ENCODE measurements around the gene GRPEL1.

GRPEL1 gene

GRCh38 chr4:7051144-7051495 lies 16.7 kb downstream of the GRPEL1 start:
- Histone ChIP-seq H3K79me1 (replicated peaks; ENCODE audit: low read length, poor library complexity, severe bottlenecking) (peaks cover 63% of the 10 kb centered on the region), H3K9ac (ENCODE audit: low read length) (no peak overlapping the region), H3K18ac (ENCODE audit: low read depth in 1 of 2, low read length in 2 of 2) (no peak overlapping the region), H4K8ac (ENCODE audit: low read length) (no peak overlapping the region), H2BK5ac (ENCODE audit: low read depth, low read length, poor library complexity, severe bottlenecking) (no peak overlapping the region), H3K36me3 (ENCODE audit: control insufficient read depth in 1 of 2, insufficient read depth in 2 of 2, low read depth in 1 of 2, low read length in 2 of 2) (peaks cover 26 to 73% of the 10 kb centered on the region in 2 experiments), H3K14ac (ENCODE audit: low read length in 2 of 2) (no peak overlapping the region), H3K4me2 (ENCODE audit: low read length, poor library complexity, severe bottlenecking) (no peak overlapping the region), H3K27me3 (ENCODE audit: control insufficient read depth in 1 of 2, insufficient read depth in 1 of 2, low read length in 2 of 2) (no peaks in the 10 kb centered on the region), H2AFZ (ENCODE audit: low read depth, low read length) (no peak overlapping the region), H2BK15ac (ENCODE audit: low read depth, poor library complexity, severe bottlenecking) (no peak overlapping the region), H3K4ac (ENCODE audit: low read depth in 1 of 2, low read length in 2 of 2) (no peak overlapping the region), H3K4me1 (ENCODE audit: control insufficient read depth, insufficient read depth, low read depth, low read length) (peaks cover 35% of the 10 kb centered on the region), H3K4me3 (ENCODE audit: insufficient read depth in 1 of 2, low read depth in 1 of 2, low read length in 2 of 2) (no peak overlapping the region), H3K23ac (ENCODE audit: low read length in 2 of 2) (no peak overlapping the region), H2AK5ac (ENCODE audit: low read length, severe bottlenecking) (no peak overlapping the region), H2BK12ac (ENCODE audit: low read length in 2 of 2) (no peak overlapping the region), H3K9me3 (ENCODE audit: control insufficient read depth, low read length) (no peaks in the 10 kb centered on the region), H2BK120ac (ENCODE audit: low read depth, low read length) (no peak overlapping the region), H3K27ac (ENCODE audit: low read length, poor library complexity, severe bottlenecking) (no peak overlapping the region), H4K91ac (ENCODE audit: low read length) (no peak overlapping the region)
- WGBS = 93% methylated on average over 12 of the region's 12 CpGs
- DNase-seq = no peak

DNA sequence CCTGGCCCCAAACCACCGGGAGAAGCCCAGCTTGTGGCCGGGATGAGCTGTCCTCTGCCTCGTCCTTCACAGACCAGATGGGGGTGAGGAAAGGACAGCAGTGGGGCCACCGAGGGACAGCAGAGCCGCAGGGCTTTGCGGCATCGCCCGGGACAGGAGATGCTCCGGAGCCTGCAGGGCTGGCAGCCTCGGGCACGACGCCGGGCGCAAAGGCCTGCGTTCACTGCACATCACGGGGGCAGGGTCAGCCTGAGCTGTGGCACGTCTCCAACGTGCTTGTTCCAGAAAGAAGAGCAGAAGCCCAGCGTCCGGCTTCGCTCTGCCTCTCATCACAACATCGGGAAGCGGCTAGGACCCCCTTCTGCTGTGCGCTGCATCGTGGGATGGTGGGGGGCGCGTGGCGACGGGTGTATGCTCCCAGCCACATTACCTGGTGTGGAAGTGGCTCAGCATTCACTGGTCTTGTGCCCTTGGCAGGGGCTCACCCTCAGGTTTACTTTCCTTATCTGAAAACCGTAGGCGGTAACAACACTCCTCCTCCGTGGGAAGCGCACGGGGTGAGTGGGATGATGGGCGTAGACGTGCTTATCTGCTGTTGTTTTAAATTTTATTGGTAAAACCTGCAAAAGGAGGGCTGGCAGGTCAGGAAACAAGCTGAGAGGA lies 17.3 kb downstream of the GRPEL1 start:
- H3K4me1 ChIP-seq (ENCODE audit: control insufficient read depth, insufficient read depth, low read depth, low read length) = peaks cover 40% of the 10 kb centered on the region
- H3K14ac ChIP-seq (ENCODE audit: low read length in 2 of 2) = no peak overlapping the region
- no peak overlapping the region for H4K8ac ChIP-seq (ENCODE audit: low read length)
- H2BK5ac ChIP-seq (ENCODE audit: low read depth, low read length, poor library complexity, severe bottlenecking) = no peak overlapping the region
- peaks cover 21 to 70% of the 10 kb centered on the region in 2 experiments for H3K36me3 ChIP-seq (ENCODE audit: control insufficient read depth in 1 of 2, insufficient read depth in 2 of 2, low read depth in 1 of 2, low read length in 2 of 2)
- no peak overlapping the region for H2BK15ac ChIP-seq (ENCODE audit: low read depth, poor library complexity, severe bottlenecking)
- 95% methylated on average over 36 of the region's 36 CpGs for WGBS
- H2AFZ ChIP-seq (ENCODE audit: low read depth, low read length) = no peak overlapping the region
- no peaks in the 10 kb centered on the region for H3K27me3 ChIP-seq (ENCODE audit: control insufficient read depth in 1 of 2, insufficient read depth in 1 of 2, low read length in 2 of 2)
- no peak overlapping the region for H2AK5ac ChIP-seq (ENCODE audit: low read length, severe bottlenecking)
- H2BK12ac ChIP-seq (ENCODE audit: low read length in 2 of 2) = no peak overlapping the region
- no peak overlapping the region for H3K4me2 ChIP-seq (ENCODE audit: low read length, poor library complexity, severe bottlenecking)
- no peak for DNase-seq
- H4K91ac ChIP-seq (ENCODE audit: low read length) = no peak overlapping the region
- H3K4me3 ChIP-seq (ENCODE audit: insufficient read depth in 1 of 2, low read depth in 1 of 2, low read length in 2 of 2) = no peak overlapping the region
- no peak overlapping the region for H2BK120ac ChIP-seq (ENCODE audit: low read depth, low read length)
- no peak overlapping the region for H3K23ac ChIP-seq (ENCODE audit: low read length in 2 of 2)
- H3K27ac ChIP-seq (ENCODE audit: low read length, poor library complexity, severe bottlenecking) = no peak overlapping the region
- H3K9me3 ChIP-seq (ENCODE audit: control insufficient read depth, low read length) = no peaks in the 10 kb centered on the region
- no peak overlapping the region for H3K9ac ChIP-seq (ENCODE audit: low read length)
- H3K18ac ChIP-seq (ENCODE audit: low read depth in 1 of 2, low read length in 2 of 2) = no peak overlapping the region
- peaks cover 59% of the 10 kb centered on the region for H3K79me1 ChIP-seq (replicated peaks; ENCODE audit: low read length, poor library complexity, severe bottlenecking)
- H3K4ac ChIP-seq (ENCODE audit: low read depth in 1 of 2, low read length in 2 of 2) = no peak overlapping the region

DNA sequence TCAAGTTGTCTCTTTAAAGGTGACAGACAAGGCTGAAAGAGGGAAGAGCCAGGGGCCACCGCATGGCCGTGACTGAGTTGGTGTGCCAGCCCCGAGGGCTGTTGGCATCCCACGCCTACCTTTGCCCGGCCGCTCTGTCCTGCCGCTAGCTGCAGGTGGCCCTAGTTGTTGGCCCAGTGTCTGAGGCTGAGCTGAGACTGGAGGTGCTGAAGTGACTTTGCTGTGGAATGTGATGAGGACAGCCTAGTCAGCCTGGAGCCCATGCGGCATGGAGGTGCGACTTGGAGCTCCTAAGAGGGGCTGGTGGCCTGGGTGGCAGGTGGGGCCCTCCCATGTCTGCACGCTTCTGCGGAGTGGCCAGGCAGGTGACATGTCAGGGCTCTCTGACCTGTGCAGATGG lies 18.1 kb downstream of the GRPEL1 start:
- no peak overlapping the region for H2AK5ac ChIP-seq (ENCODE audit: low read length, severe bottlenecking)
- no peak overlapping the region for H2BK120ac ChIP-seq (ENCODE audit: low read depth, low read length)
- no peak overlapping the region for H2AFZ ChIP-seq (ENCODE audit: low read depth, low read length)
- no peak overlapping the region for H3K9ac ChIP-seq (ENCODE audit: low read length)
- H2BK15ac ChIP-seq (ENCODE audit: low read depth, poor library complexity, severe bottlenecking) = no peak overlapping the region
- peaks cover 12 to 62% of the 10 kb centered on the region in 2 experiments for H3K36me3 ChIP-seq (ENCODE audit: control insufficient read depth in 1 of 2, insufficient read depth in 2 of 2, low read depth in 1 of 2, low read length in 2 of 2)
- H4K8ac ChIP-seq (ENCODE audit: low read length) = no peak overlapping the region
- H3K27ac ChIP-seq (ENCODE audit: low read length, poor library complexity, severe bottlenecking) = no peak overlapping the region
- DNase-seq = no peak
- H3K79me1 ChIP-seq (replicated peaks; ENCODE audit: low read length, poor library complexity, severe bottlenecking) = peaks cover 54% of the 10 kb centered on the region
- H3K14ac ChIP-seq (ENCODE audit: low read length in 2 of 2) = no peak overlapping the region
- no peak overlapping the region for H3K4me3 ChIP-seq (ENCODE audit: insufficient read depth in 1 of 2, low read depth in 1 of 2, low read length in 2 of 2)
- H2BK5ac ChIP-seq (ENCODE audit: low read depth, low read length, poor library complexity, severe bottlenecking) = no peak overlapping the region
- no peak overlapping the region for H3K4ac ChIP-seq (ENCODE audit: low read depth in 1 of 2, low read length in 2 of 2)
- no peaks in the 10 kb centered on the region for H3K9me3 ChIP-seq (ENCODE audit: control insufficient read depth, low read length)
- H3K27me3 ChIP-seq (ENCODE audit: control insufficient read depth in 1 of 2, insufficient read depth in 1 of 2, low read length in 2 of 2) = no peaks in the 10 kb centered on the region
- no peak overlapping the region for H4K91ac ChIP-seq (ENCODE audit: low read length)
- peaks cover 46% of the 10 kb centered on the region for H3K4me1 ChIP-seq (ENCODE audit: control insufficient read depth, insufficient read depth, low read depth, low read length)
- 95% methylated on average over 11 of the region's 11 CpGs for WGBS
- H3K4me2 ChIP-seq (ENCODE audit: low read length, poor library complexity, severe bottlenecking) = no peak overlapping the region
- H2BK12ac ChIP-seq (ENCODE audit: low read length in 2 of 2) = no peak overlapping the region
- no peak overlapping the region for H3K23ac ChIP-seq (ENCODE audit: low read length in 2 of 2)
- H3K18ac ChIP-seq (ENCODE audit: low read depth in 1 of 2, low read length in 2 of 2) = no peak overlapping the region

GRCh38 chr4:7049295-7049694 lies 18.6 kb downstream of the GRPEL1 start:
- no peak overlapping the region for H3K4ac ChIP-seq (ENCODE audit: low read depth in 1 of 2, low read length in 2 of 2)
- no peak overlapping the region for H2BK12ac ChIP-seq (ENCODE audit: low read length in 2 of 2)
- H3K4me2 ChIP-seq (ENCODE audit: low read length, poor library complexity, severe bottlenecking) = no peak overlapping the region
- no peak overlapping the region for H2AFZ ChIP-seq (ENCODE audit: low read depth, low read length)
- H3K79me1 ChIP-seq (replicated peaks; ENCODE audit: low read length, poor library complexity, severe bottlenecking) = peaks cover 50% of the 10 kb centered on the region
- no peak overlapping the region for H2AK5ac ChIP-seq (ENCODE audit: low read length, severe bottlenecking)
- H3K9ac ChIP-seq (ENCODE audit: low read length) = no peak overlapping the region
- no peaks in the 10 kb centered on the region for H3K9me3 ChIP-seq (ENCODE audit: control insufficient read depth, low read length)
- no peak overlapping the region for H3K23ac ChIP-seq (ENCODE audit: low read length in 2 of 2)
- H2BK120ac ChIP-seq (ENCODE audit: low read depth, low read length) = no peak overlapping the region
- no peak overlapping the region for H4K8ac ChIP-seq (ENCODE audit: low read length)
- no peak for DNase-seq
- no peak overlapping the region for H3K18ac ChIP-seq (ENCODE audit: low read depth in 1 of 2, low read length in 2 of 2)
- H3K27me3 ChIP-seq (ENCODE audit: control insufficient read depth in 1 of 2, insufficient read depth in 1 of 2, low read length in 2 of 2) = no peaks in the 10 kb centered on the region
- peaks cover 7 to 58% of the 10 kb centered on the region in 2 experiments for H3K36me3 ChIP-seq (ENCODE audit: control insufficient read depth in 1 of 2, insufficient read depth in 2 of 2, low read depth in 1 of 2, low read length in 2 of 2)
- WGBS = 95% methylated on average over 4 of the region's 4 CpGs
- H2BK5ac ChIP-seq (ENCODE audit: low read depth, low read length, poor library complexity, severe bottlenecking) = no peak overlapping the region
- peaks cover 50% of the 10 kb centered on the region for H3K4me1 ChIP-seq (ENCODE audit: control insufficient read depth, insufficient read depth, low read depth, low read length)
- no peak overlapping the region for H3K4me3 ChIP-seq (ENCODE audit: insufficient read depth in 1 of 2, low read depth in 1 of 2, low read length in 2 of 2)
- H3K27ac ChIP-seq (ENCODE audit: low read length, poor library complexity, severe bottlenecking) = no peak overlapping the region
- H3K14ac ChIP-seq (ENCODE audit: low read length in 2 of 2) = no peak overlapping the region
- H4K91ac ChIP-seq (ENCODE audit: low read length) = no peak overlapping the region
- no peak overlapping the region for H2BK15ac ChIP-seq (ENCODE audit: low read depth, poor library complexity, severe bottlenecking)
